HepG2 (cell line): ENCODE results near the gene IFITM10. TPM values are rescaled to one million over a fixed set of nuclear protein-coding genes. Genes with fewer than 3 reads are reported as not detected.
"Not testable (repeated sequence)": the region's sequence is repeated elsewhere in the genome, so short reads cannot be mapped to it uniquely, and the experiment has no call there.

Experiments
- BHLHE40 ChIP-seq: IDR thresholded peaks from 2 replicates; pipeline ENCODE4 v1.6.1; 2011; ENCODE audit warnings: low read length, improper control_type of control experiment
- ETV6 ChIP-seq: sonication (generic); formaldehyde crosslinking; conservative IDR thresholded peaks from 2 replicates; pipeline ENCODE4 v1.4.0; 2020; ENCODE audit warnings: missing genetic modification reagents
- FOXJ3 ChIP-seq: sonication (generic); formaldehyde crosslinking; IDR thresholded peaks from 2 replicates; pipeline ENCODE4 v1.4.0; 2020; ENCODE audit warnings: missing genetic modification reagents, mild to moderate bottlenecking, borderline replicate concordance
- GFI1 ChIP-seq: sonication (generic); formaldehyde crosslinking; IDR thresholded peaks from 2 replicates; pipeline ENCODE4 v1.5.0; 2020; ENCODE audit warnings: missing genetic modification reagents, mild to moderate bottlenecking, borderline replicate concordance
- JUND ChIP-seq: sonication (generic); formaldehyde crosslinking; IDR thresholded peaks from 2 replicates; pipeline ENCODE4 v1.8.0; 2022; ENCODE audit warnings: mild to moderate bottlenecking, missing genetic modification reagents
- KLF11 ChIP-seq: IDR thresholded peaks from 2 replicates; pipeline ENCODE4 v1.6.1; 2016; ENCODE audit warnings: missing compliant biosample characterization
- MTA1 ChIP-seq: sonication (generic); formaldehyde crosslinking; IDR thresholded peaks from 2 replicates; pipeline ENCODE4 v1.4.0; 2020; ENCODE audit warnings: missing genetic modification reagents, mild to moderate bottlenecking, borderline replicate concordance
- SALL1 ChIP-seq: sonication (generic); formaldehyde crosslinking; IDR thresholded peaks from 2 replicates; pipeline ENCODE4 v1.8.0; 2022; ENCODE audit warnings: mild to moderate bottlenecking, missing genetic modification reagents
- SAP130 ChIP-seq: IDR thresholded peaks from 2 replicates; pipeline ENCODE4 v1.6.1; 2016; ENCODE audit warnings: low read depth
- SP1 ChIP-seq, 2 experiments: fragments of 450-650 bp in 1 of 2; sonication (generic) in 1 of 2; formaldehyde crosslinking in 1 of 2; IDR thresholded peaks; 2 replicates each; pipeline versions ENCODE4 v1.4.0 to v1.6.1; 2016 to 2020; ENCODE audit warnings: missing genetic modification reagents in 1 of 2
- ZBTB2 ChIP-seq: sonication (generic); formaldehyde crosslinking; IDR thresholded peaks from 2 replicates; pipeline ENCODE4 v1.8.0; 2022; ENCODE audit warnings: low read depth, missing genetic modification reagents
- ZBTB39 ChIP-seq: sonication (generic); formaldehyde crosslinking; IDR thresholded peaks from 2 replicates; pipeline ENCODE4 v1.5.0; 2020; ENCODE audit warnings: missing genetic modification reagents
- ZC3H13 ChIP-seq: sonication (generic); formaldehyde crosslinking; IDR thresholded peaks from 2 replicates; pipeline ENCODE4 v1.8.1; 2023; ENCODE audit warnings: mild to moderate bottlenecking, missing genetic modification reagents, moderate library complexity
- ZFP91 ChIP-seq: sonication (generic); formaldehyde crosslinking; IDR thresholded peaks from 2 replicates; pipeline ENCODE4 v1.9.0; 2022; ENCODE audit warnings: missing genetic modification reagents, mild to moderate bottlenecking, borderline replicate concordance
- ZNF331 ChIP-seq: sonication (generic); formaldehyde crosslinking; IDR thresholded peaks from 2 replicates; pipeline ENCODE4 v1.4.0; 2020; ENCODE audit warnings: missing genetic modification reagents
- ZNF580 ChIP-seq: IDR thresholded peaks from 2 replicates; pipeline ENCODE4 v1.6.1; 2016; ENCODE audit warnings: low read depth, borderline replicate concordance
- ZNF790 ChIP-seq: sonication (generic); formaldehyde crosslinking; IDR thresholded peaks from 2 replicates; pipeline ENCODE4 v1.8.0; 2022; ENCODE audit warnings: missing genetic modification reagents, mild to moderate bottlenecking, borderline replicate concordance
- polyA plus RNA-seq, 8 experiments: library from polyadenylated mRNA; depleted of rRNA in 3 of 8; stranded (reverse) in 7 of 8; unstranded in 1 of 8; fragments of >200 nt; fragmentation: Illumina TruSeq in 4 of 8; extraction: Trizol in 4 of 8; gene quantifications; 2 replicates each; pipeline versions ENCODE4 v1.2.1 to v1.2.3, GENCODE V29; 2011 to 2016; ENCODE audit warnings: low read depth in 4 of 8, missing spikeins in 1 of 8, mixed read lengths in 1 of 8; ENCODE audit not compliant: insufficient read depth in 1 of 8
- total RNA-seq, 5 experiments: library from RNA; depleted of rRNA; stranded (reverse); fragments of >200 nt; fragmentation: Illumina TruSeq; extraction: Trizol; gene quantifications; 2 replicates each; pipeline ENCODE4 v1.2.3, GENCODE V29; 2016; ENCODE audit warnings: low read depth in 1 of 5
- TF ChIP-seq, protein P1 (sequence below): IDR thresholded peaks from 2 replicates; pipeline ENCODE4 v1.6.1; 2018; ENCODE audit warnings: missing genetic modification reagents, mild to moderate bottlenecking, missing compliant biosample characterization
- TF ChIP-seq, protein P2 (sequence below): sonication (generic); formaldehyde crosslinking; IDR thresholded peaks from 2 replicates; pipeline ENCODE4 v1.5.0; 2020; ENCODE audit warnings: mild to moderate bottlenecking, missing genetic modification reagents, borderline replicate concordance

The IFITM10 gene
- total and polyA plus RNA-seq, 2 of the 13 experiments (the other 11 are each of a cell fraction or from before 2014, with no cell fraction given) = 0.09 to 0.13 TPM

GRCh38 chr11:1689250-1690166 lies 60.9 kb downstream of the IFITM10 start (continued):
- TF ChIP-seq ZBTB2 (CRISPR knock-in tag) = 0 out of 2 replicates have a peak, but pooled peaks have one; percentile 53
- TF ChIP-seq MTA1 (CRISPR knock-in tag) = peak; percentile 97
- peak; percentile 98 for TF ChIP-seq SALL1 (CRISPR knock-in tag)
- TF ChIP-seq ZNF790 = peak; percentile 47; the same call in 1 of the 2 replicates
- 0 out of 2 replicates have a peak, but pooled peaks have one; percentile 40 for TF ChIP-seq KLF11 (CRISPR knock-in tag)
- peak; percentile 96; the same call in 1 of the 2 replicates for TF ChIP-seq ZNF580
- TF ChIP-seq ZFP91 (CRISPR knock-in tag) = peak; percentile 85
- TF ChIP-seq SP1 (IDR thresholded peaks at IDR 0.05) = not testable (repeated sequence)
- peak; percentile 58 for TF ChIP-seq SP1 (CRISPR knock-in tag; IDR thresholded peaks at IDR 0.05)
- peak; percentile 90 for TF ChIP-seq SAP130 (CRISPR knock-in tag)
- TF ChIP-seq, protein P1, sequence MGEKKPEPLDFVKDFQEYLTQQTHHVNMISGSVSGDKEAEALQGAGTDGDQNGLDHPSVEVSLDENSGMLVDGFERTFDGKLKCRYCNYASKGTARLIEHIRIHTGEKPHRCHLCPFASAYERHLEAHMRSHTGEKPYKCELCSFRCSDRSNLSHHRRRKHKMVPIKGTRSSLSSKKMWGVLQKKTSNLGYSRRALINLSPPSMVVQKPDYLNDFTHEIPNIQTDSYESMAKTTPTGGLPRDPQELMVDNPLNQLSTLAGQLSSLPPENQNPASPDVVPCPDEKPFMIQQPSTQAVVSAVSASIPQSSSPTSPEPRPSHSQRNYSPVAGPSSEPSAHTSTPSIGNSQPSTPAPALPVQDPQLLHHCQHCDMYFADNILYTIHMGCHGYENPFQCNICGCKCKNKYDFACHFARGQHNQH = peak; percentile 93; the same call in 1 of the 2 replicates
- peak; percentile 91 for TF ChIP-seq ZBTB39 (CRISPR knock-in tag)
- TF ChIP-seq ETV6 (CRISPR knock-in tag) = peak; percentile 66; the same call in 1 of the 2 replicates
- peak; percentile 81 for TF ChIP-seq ZNF331 (CRISPR knock-in tag)
- TF ChIP-seq ZC3H13 = peak; percentile 79
- TF ChIP-seq JUND (CRISPR knock-in tag) = peak; percentile 54
- TF ChIP-seq, protein P2, sequence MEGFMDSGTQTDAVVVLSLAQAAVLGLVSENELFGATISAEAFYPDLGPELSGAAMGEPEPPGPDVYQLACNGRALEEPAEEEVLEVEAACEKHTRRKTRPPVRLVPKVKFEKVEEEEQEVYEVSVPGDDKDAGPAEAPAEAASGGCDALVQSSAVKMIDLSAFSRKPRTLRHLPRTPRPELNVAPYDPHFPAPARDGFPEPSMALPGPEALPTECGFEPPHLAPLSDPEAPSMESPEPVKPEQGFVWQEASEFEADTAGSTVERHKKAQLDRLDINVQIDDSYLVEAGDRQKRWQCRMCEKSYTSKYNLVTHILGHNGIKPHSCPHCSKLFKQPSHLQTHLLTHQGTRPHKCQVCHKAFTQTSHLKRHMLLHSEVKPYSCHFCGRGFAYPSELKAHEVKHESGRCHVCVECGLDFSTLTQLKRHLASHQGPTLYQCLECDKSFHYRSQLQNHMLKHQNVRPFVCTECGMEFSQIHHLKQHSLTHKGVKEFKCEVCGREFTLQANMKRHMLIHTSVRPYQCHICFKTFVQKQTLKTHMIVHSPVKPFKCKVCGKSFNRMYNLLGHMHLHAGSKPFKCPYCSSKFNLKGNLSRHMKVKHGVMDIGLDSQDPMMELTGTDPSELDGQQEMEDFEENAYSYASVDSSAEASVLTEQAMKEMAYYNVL (CRISPR knock-in tag) = peak; percentile 68; the same call in 1 of the 2 replicates
- peak; percentile 98 for TF ChIP-seq FOXJ3 (CRISPR knock-in tag)
- peak; percentile 78 for TF ChIP-seq BHLHE40
- TF ChIP-seq GFI1 (CRISPR knock-in tag) = peak; percentile 75
